GM21390 (cell line): Measurements from ENCODE around the gene RIN2.
"Not testable (repeated sequence)": the region's sequence is repeated elsewhere in the genome, so short reads cannot be mapped to it uniquely, and the experiment has no call there.

Experiments
- ATAC-seq: cut with Tn5 transposase; IDR thresholded peaks from one replicate; pipeline ENCODE4 v1.9.1; 2021; ENCODE audit not compliant: unreplicated experiment

Gene RIN2

GRCh38 chr20:19738951-19739350 lies 19.1 kb upstream of the RIN2 start:
- ATAC-seq, result no peak

GRCh38 chr20:19739351-19739750 lies 18.7 kb upstream of the RIN2 start:
- ATAC-seq, result no peak

GRCh38 chr20:19740512-19740911 lies 17.5 kb upstream of the RIN2 start:
- no peak for ATAC-seq

GRCh38 chr20:19741924-19742323 lies 16.1 kb upstream of the RIN2 start:
- no peak for ATAC-seq

- no peak for ATAC-seq
These were observed 15.0 kb upstream of the RIN2 start for GRCh38 chr20:19742974-19743639.

- ATAC-seq, result no peak
These were observed 14.4 kb upstream of the RIN2 start for GRCh38 chr20:19743640-19743995.

- ATAC-seq, result no peak
These were observed 13.0 kb upstream of the RIN2 start for GRCh38 chr20:19745106-19745505.

GRCh38 chr20:19745584-19745983 lies 12.5 kb upstream of the RIN2 start:
- ATAC-seq, result no peak

GRCh38 chr20:19746396-19746795 lies 11.7 kb upstream of the RIN2 start:
- ATAC-seq, result no peak

- ATAC-seq, result no peak
These were observed 10.2 kb upstream of the RIN2 start for GRCh38 chr20:19747903-19748302.

GRCh38 chr20:19748681-19749080 lies 9.4 kb upstream of the RIN2 start:
- ATAC-seq, result no peak

- ATAC-seq, result no peak
These were observed 8.4 kb upstream of the RIN2 start for GRCh38 chr20:19749618-19750071.

- no peak for ATAC-seq
These were observed 7.9 kb upstream of the RIN2 start for GRCh38 chr20:19750101-19750606.

- ATAC-seq, result no peak
These were observed 7.0 kb upstream of the RIN2 start for GRCh38 chr20:19750907-19751636.

- ATAC-seq, result not testable (repeated sequence)
These were observed 3.9 kb upstream of the RIN2 start for GRCh38 chr20:19754201-19754600.

- no peak for ATAC-seq
These were observed 1.1 kb upstream of the RIN2 start for GRCh38 chr20:19756761-19757486.

- no peak for ATAC-seq
These were observed 448 bp upstream of the RIN2 start for GRCh38 chr20:19757487-19758132.

- ATAC-seq, result no peak
These were observed 658 bp downstream of the RIN2 start for GRCh38 chr20:19758501-19759331.

- no peak for ATAC-seq
These were observed 2.3 kb downstream of the RIN2 start for GRCh38 chr20:19760371-19760721.

- no peak for ATAC-seq
These were observed 3.3 kb downstream of the RIN2 start for GRCh38 chr20:19761326-19761725.

GRCh38 chr20:19761841-19762240 lies 3.8 kb downstream of the RIN2 start:
- no peak for ATAC-seq
